ENCODE results near the gene OR4N5.
"Not testable (repeated sequence)": the region's sequence is repeated elsewhere in the genome, so short reads cannot be mapped to it uniquely, and the experiment has no call there.

The OR4N5 gene, protein sequence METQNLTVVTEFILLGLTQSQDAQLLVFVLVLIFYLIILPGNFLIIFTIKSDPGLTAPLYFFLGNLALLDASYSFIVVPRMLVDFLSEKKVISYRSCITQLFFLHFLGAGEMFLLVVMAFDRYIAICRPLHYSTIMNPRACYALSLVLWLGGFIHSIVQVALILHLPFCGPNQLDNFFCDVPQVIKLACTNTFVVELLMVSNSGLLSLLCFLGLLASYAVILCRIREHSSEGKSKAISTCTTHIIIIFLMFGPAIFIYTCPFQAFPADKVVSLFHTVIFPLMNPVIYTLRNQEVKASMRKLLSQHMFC

DNA sequence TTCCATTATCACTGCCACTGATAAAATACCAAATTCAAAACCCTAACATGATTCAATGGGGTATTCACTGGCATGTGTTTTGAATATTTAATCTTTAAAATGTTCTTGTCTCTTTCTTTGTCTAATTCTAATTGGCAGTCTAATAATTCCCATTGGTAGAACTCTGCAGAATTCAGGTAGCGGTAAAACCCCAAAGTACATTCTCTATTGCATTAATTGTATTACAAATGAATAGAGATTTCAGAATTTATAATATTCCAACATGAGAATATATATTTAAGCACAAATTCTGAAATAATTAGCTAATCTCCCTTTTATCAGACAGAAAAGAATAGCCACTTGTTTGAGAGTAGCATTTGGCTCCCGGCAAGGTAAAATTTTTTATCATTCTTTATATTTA, at the start of gene OR4N5:
Gene OR4N5 (plus strand): TSS at position 301 of the 400 bp plus-strand sequence. CDS start 4,916 bp downstream, outside the sequence.
- DNase-seq (ENCODE audit: low spot score) = no peak

DNA sequence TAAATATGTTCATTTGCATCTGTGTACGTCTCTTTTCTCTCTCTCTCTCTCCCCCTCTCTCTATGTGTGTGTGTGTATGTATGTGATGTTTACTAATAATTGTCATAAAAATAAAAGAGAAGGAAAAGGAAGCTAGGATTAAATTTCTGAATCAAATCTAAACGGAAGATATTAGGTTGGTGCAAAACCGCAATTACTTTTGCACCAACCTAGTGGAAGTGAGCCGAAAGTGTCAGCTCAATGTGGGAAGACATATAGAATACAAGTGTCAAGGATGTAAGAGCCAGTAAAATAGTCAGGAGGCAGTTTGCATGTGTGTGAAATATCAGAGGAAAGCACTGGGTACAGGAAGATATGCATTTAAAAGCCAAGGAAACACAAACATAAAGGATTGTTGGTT, 46.6 kb upstream of the OR4N5 start:
- no peak for DNase-seq (ENCODE audit: low spot score)

DNA sequence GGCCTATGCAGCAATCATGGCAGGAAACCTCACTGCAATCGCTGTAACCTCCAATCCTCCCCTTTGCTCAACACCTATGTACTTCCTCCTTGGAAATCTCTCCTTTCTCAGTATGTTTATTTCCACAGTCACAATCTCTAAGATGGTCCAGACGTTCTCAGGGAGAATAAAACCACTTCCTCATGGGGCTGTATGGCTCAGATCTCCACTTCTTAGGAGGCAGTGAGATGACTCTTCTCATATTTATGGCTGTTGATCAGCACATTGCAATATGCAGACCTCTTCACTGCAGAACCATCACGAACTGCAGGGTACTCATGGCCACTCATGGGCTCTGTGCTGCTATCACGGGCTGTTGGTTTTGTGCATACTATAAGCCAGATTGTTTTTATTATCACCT, 45.2 kb upstream of the OR4N5 start:
- no peak for DNase-seq (ENCODE audit: low spot score)

DNA sequence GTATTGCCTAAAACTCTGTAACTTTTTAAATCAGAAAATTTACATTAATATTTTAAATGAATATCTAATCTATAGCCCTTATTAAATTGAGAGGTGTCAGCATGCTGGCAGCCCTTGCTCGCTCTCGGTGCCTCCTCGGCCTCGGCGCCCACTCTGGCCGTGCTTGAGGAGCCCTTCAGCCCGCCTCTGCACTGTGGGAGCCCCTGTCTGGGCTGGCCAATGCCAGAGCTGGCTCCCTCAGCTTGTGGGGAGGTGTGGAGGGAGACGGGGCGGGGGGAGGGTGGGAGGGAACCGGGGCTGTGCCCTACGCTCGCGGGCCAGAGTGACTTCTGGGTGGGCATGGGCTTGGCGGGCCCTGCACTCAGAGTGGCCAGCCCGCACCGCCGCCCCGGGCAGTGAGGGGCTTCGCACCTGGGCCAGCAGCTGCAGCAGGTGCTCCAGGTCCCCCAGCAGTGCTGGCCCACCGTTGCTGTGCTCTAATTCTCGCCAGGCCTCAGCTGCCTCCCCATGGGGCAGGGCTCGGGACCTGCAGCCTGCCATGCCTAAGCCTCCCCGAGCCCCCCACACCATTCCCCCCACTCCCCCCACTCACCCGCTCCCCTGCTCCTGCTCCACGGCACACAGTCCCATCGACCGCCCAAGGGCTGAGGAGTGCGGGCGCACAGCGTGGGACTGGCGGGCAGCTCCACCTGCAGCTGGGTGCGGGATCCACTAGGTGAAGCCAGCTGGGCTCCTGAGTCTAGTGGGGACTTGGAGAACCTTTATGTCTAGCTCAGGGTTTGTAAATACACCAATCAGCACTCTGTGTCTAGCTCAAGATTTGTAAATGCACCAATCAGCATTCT, 39.5 kb upstream of the OR4N5 start:
- not testable (repeated sequence) for DNase-seq (ENCODE audit: low spot score)

DNA sequence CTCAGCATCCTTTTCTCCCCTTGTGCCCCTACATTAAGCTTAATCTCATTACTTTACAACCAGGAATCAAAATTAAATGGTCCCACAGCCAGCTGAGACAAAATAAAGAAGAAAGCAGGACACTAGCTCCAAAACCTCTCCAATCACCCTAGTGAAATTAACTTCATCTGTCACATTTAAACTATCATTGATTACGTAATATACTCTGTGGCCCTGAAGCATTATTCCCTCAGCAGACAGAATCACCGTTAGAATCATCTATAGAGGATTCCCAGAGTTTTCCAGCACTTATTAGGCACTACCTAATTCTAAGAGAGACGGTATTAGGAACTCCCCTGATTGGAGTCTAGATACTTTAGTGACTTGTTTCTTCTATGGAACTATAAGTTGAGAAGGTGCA, 28.2 kb upstream of the OR4N5 start, which contains the start of gene OR4K17:
Gene OR4K17 (plus strand): TSS at position 302 of the 400 bp plus-strand sequence. CDS start 6,761 bp downstream, outside the sequence.
- DNase-seq (ENCODE audit: low spot score) = no peak

DNA sequence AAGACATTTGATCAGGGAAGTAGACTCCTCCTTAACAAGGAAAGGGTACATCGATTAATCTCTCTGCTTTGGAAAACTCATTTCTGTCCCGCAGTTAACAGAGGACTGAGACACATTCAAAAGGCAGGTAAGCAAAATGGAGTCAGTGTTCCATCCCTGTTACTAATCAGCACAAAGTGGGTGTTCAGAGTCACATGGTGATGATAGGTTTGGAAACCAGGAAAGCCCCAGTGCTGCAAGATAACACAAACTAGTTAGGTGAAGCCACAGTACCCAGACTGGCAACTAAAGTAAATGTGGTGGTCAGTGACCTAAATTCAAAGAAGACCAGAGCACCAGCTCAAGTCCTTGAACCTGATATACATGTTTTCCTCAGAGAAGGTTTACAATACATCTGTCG, 26.3 kb upstream of the OR4N5 start:
- DNase-seq (ENCODE audit: low spot score) = no peak

DNA sequence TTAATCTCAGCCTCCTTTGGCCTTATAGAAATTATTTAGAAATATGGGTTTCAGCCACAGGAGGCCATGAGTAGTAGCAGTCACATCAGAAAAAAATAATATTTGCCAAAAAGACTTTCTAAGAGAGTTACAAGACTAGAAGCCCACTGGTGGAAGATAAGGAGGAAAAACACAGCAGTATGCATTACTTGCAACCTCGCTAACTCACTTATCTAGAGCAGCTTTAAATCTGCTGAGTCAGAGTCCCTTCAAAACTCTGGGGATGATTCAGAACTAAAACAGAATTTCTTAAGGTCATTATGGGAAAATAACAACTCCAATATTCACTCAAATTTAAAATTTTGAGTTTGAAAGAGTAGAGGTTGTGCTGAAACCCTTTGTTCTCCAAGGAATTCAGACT, 21.9 kb upstream of the OR4N5 start:
- no peak for DNase-seq (ENCODE audit: low spot score)

- no peak for DNase-seq (ENCODE audit: low spot score)
These were observed 19.8 kb upstream of the OR4N5 start for GRCh38 chr14:20118795-20119194.

DNA sequence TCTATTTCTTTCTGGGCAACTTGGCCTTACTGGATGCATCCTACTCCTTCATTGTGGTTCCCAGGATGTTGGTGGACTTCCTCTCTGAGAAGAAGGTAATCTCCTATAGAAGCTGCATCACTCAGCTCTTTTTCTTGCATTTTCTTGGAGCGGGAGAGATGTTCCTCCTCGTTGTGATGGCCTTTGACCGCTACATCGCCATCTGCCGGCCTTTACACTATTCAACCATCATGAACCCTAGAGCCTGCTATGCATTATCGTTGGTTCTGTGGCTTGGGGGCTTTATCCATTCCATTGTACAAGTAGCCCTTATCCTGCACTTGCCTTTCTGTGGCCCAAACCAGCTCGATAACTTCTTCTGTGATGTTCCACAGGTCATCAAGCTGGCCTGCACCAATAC, 5.3 kb downstream of the OR4N5 start:
- DNase-seq (ENCODE audit: low spot score) = peak; percentile 3

GRCh38 chr14:20144820-20145219, 6.2 kb downstream of the OR4N5 start:
- no peak for DNase-seq (ENCODE audit: low spot score)

DNA sequence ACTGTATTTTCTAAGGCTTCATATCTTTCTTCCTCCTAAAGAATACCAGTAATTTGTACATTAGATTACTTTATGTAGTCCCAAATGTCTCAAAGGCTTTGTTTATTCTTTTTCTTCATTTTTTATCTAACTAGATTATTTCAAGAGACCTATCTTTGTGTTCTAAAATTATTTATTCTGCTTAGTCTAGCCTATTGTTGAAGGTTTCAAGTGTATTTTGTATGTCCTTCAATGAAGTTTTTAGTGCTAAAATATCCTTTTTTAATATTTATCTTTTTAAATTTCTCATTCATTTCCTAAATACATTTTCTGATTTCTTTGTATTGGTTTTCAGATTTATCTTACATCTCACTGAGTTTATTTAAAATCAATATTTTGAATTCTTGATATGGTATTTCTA, 25.8 kb downstream of the OR4N5 start:
- DNase-seq (ENCODE audit: low spot score) = no peak

DNA sequence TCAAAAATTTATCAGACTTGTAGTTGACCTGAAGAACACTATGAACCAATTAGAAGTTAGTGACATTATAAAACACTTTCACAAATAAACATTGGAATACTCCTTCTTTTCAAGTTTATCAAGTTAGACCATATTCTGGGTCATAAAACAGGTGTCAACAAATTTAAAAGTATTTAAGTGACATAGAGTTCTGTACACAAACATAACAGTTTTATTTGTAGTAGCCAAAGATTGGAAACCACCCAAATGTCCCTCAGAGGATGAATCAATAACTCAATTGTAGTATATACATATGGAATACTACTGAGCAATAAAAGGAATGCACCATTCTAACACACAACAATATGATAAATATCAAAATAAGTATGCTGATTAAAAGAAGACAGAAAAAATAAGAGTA, 28.5 kb downstream of the OR4N5 start:
- no peak for DNase-seq (ENCODE audit: low spot score)

GRCh38 chr14:20169852-20170251, 31.2 kb downstream of the OR4N5 start:
- DNase-seq (ENCODE audit: low spot score) = peak; percentile 7

- not testable (repeated sequence) for DNase-seq (ENCODE audit: low spot score)
These were observed 35.6 kb downstream of the OR4N5 start for GRCh38 chr14:20174205-20174604.

DNA sequence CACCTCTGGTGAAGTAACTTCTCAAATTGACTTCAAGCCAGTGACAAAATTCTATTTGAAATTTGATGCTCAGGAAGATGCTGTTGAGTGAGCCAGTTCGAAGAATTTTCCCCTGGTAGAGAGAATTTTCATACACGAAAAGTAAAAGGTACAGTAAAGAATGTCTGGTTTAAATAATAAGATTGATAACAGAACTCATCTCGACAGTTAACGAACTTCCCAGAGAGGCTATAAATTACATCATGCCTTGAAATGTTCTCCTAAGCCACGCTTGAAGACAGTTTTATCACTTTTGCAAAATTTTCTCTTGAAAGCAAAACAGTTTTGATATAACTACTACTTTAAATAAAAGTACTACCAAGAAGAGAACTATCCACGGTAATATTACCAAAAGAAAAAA, 37.7 kb downstream of the OR4N5 start:
- no peak for DNase-seq (ENCODE audit: low spot score)

DNA sequence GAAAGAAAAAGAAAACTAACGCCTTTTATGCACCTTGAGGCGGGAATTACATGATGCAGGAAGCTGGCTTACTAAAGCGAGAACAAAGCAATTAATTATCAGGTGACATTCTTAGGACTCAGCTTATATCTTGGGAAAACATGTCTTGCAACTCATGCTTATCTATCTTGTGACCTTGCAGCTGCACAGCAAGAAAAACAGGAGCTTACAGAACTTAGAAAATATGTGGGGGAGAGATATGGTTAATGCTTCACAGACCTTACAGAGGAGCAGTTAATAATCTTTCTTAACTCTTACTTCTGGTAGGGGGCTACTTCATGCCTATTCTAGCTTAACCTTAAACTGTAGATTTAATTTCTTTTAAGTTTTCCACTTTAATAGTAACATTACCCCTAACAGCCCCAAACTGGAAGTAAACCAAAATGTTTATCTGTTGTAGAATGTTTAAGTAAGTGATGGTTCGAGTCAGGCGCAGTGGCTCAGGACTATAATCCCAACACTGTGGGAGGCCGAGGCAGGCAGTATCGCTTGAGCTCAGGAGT, 38.9 kb downstream of the OR4N5 start:
- no peak for DNase-seq (ENCODE audit: low spot score)

GRCh38 chr14:20179218-20179617, 40.6 kb downstream of the OR4N5 start:
- no peak for DNase-seq (ENCODE audit: low spot score)

- no peak for DNase-seq (ENCODE audit: low spot score)
These were observed 41.3 kb downstream of the OR4N5 start for GRCh38 chr14:20179880-20180279.

GRCh38 chr14:20180486-20180885, 41.9 kb downstream of the OR4N5 start:
- DNase-seq (ENCODE audit: low spot score) = no peak

DNA sequence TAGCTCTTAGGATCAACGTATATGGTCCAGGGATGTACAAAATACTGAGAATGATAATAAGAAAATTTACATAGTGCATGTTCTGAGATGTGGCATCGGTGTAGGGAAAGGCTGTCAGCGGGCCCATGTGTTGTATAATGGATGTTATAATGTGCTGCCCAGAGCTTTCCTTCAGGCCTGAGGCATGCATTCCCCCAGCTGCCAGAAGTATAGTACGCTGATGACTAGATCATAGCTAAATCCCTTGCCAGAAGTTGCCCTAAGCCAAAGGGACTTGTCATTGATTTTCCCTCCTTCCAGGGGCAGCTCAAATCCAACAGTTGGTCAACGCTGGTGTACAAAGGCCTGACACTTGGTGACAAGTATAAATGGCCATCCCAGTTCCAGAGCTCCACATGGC, 45.6 kb downstream of the OR4N5 start:
- DNase-seq (ENCODE audit: low spot score) = no peak

GRCh38 chr14:20190596-20190995, 52.0 kb downstream of the OR4N5 start, which contains the start of gene OR11G2:
OR11G2 (plus strand) TSS chr14:20190896; CDS start chr14:20197438, 6,542 bp downstream.
- DNase-seq (ENCODE audit: low spot score) = no peak

DNA sequence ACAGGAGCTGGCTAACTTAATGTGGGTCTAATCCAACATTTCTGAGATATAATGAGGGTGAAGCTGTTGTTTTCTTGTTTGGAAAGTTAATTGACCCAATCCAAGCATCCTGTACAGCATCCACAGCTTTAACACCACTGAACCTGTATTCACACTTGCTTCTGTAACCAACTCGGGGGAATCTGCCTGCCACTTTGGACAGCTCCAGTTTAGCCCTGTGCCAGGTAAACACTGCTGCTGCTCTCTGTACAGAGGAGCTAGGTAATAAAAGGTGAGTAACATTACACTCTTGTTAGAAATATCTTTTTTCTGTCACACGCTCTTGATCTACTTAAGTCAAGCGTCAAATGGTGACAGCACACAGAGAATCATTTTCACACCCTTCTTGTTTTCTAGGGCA, 52.8 kb downstream of the OR4N5 start:
- DNase-seq (ENCODE audit: low spot score) = no peak

DNA sequence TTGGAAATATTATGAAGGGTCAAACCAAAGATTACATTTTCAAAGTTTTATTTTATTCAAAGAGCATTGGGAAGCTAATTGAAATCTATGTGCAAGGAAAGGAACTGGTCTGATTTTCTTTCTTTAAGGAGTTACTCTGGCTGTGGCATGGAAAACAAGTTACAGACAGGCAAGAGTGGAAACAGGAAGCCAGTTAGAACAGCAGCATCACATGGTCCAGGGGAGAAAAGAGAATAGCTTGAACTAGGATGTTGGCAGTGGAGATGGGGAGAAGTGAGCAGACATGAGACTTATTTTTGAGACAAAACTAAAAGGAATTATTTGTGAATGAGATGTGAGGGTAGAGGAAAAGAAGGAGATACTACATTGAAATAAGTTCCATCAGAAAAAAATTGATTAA, 55.5 kb downstream of the OR4N5 start:
- no peak for DNase-seq (ENCODE audit: low spot score)
